Uterus (tissue), 4 donors: ENCODE data around the gene ZNF518B. TPM values are rescaled to one million over a fixed set of nuclear protein-coding genes. Genes with fewer than 3 reads are reported as not detected.

Source experiments
- DNase-seq, 2 donors: peaks; one replicate each; pipeline ENCODE4 v3.0.0-alpha.2; 2019 to 2020
- H3K27ac ChIP-seq, 2 donors: fragments of 200-600 bp; sonication (generic); 1 replicate in 1 of 2; 2 replicates in 1 of 2; pipeline ENCODE4 v1.5.1; 2016 to 2018
- H3K27me3 ChIP-seq, 2 donors: fragments of 200-600 bp; sonication (generic); one replicate each; pipeline ENCODE4 v1.5.1; 2018 to 2019; ENCODE audit warnings: control low read depth in 1 of 2
- H3K36me3 ChIP-seq, 2 donors: fragments of 200-600 bp; sonication (generic); one replicate each; pipeline ENCODE4 v1.5.1; 2019; ENCODE audit warnings: control low read depth in 1 of 2
- H3K4me1 ChIP-seq, 2 donors: fragments of 200-600 bp; sonication (generic); one replicate each; pipeline ENCODE4 v1.5.1; 2018 to 2019; ENCODE audit warnings: control low read depth in 1 of 2
- H3K4me3 ChIP-seq, 2 donors: fragments of 200-600 bp; sonication (generic); 1 replicate in 1 of 2; 2 replicates in 1 of 2; pipeline ENCODE4 v1.5.1; 2018 to 2019; ENCODE audit warnings: mild to moderate bottlenecking in 1 of 2
- H3K9me3 ChIP-seq, 2 donors: fragments of 200-600 bp; sonication (generic); one replicate each; pipeline ENCODE4 v1.5.1; 2019; ENCODE audit warnings: control low read depth in 1 of 2
- POLR2A ChIP-seq, 2 donors: fragments of 450-650 bp; IDR thresholded peaks; one replicate each; pipeline ENCODE4 v1.6.1; 2016; ENCODE audit warnings: antibody characterized with exemption in 2 of 2, mild to moderate bottlenecking in 1 of 2, moderate library complexity in 1 of 2
- intact Hi-C: fragments of 100-400 bp; cut with DNase I; formaldehyde crosslinking; loops from one replicate; pipeline ENCODE4 v1.15.1; 2023; ENCODE audit warnings: low total_unique reads
- total RNA-seq, 4 donors: library from RNA; depleted of rRNA in 3 of 4; stranded (reverse); fragments of >200 nt in 3 of 4; gene quantifications; one replicate each; pipeline versions ENCODE4 v1.1.0 to v1.2.4, GENCODE V29; 2014 to 2023
- TF ChIP-seq, protein P1 (sequence below), 4 experiments: fragments of 200-600 bp in 2 of 4; fragments of 450-650 bp in 2 of 4; sonication (generic) in 2 of 4; IDR thresholded peaks; one replicate each; pipeline ENCODE4 v1.5.1; 2016 to 2019; ENCODE audit warnings: antibody characterized with exemption in 4 of 4, mild to moderate bottlenecking in 2 of 4, moderate library complexity in 1 of 4
- donor health status: DM: yes; HTN: yes; CAD: no.

The ZNF518B gene
- total RNA-seq, 4 donors from 2014 or later = 13.8 to 105 (median 46.4) TPM

DNA sequence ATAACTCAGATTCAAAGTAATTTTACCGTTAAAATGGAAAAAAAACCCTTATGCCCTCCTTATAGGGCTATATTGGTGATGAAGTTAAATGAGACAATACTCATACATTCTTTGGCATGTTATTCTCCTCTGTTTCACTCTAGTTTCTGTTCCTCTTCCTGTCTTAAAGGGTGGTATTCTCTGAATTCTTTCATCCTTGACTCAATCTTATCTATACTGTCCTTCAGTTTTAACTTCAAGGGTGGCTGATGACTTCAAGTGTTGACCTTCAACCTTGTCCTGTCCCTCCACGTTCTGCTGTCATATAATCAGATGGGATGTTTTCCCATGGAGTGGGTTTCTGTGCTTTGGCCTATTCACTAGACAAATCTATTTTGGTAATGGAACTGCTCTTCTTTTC is 44.0 kb downstream of the ZNF518B start:
- no peak overlapping the region for H3K4me3 ChIP-seq
- H3K4me1 ChIP-seq = no peaks in the 10 kb centered on the region
- no peaks in the 10 kb centered on the region for H3K36me3 ChIP-seq
- DNase-seq = no peak
- H3K9me3 ChIP-seq = no peaks in the 10 kb centered on the region
- no peaks in the 10 kb centered on the region for H3K27me3 ChIP-seq
- TF ChIP-seq, protein P1, sequence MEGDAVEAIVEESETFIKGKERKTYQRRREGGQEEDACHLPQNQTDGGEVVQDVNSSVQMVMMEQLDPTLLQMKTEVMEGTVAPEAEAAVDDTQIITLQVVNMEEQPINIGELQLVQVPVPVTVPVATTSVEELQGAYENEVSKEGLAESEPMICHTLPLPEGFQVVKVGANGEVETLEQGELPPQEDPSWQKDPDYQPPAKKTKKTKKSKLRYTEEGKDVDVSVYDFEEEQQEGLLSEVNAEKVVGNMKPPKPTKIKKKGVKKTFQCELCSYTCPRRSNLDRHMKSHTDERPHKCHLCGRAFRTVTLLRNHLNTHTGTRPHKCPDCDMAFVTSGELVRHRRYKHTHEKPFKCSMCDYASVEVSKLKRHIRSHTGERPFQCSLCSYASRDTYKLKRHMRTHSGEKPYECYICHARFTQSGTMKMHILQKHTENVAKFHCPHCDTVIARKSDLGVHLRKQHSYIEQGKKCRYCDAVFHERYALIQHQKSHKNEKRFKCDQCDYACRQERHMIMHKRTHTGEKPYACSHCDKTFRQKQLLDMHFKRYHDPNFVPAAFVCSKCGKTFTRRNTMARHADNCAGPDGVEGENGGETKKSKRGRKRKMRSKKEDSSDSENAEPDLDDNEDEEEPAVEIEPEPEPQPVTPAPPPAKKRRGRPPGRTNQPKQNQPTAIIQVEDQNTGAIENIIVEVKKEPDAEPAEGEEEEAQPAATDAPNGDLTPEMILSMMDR (IDR thresholded peaks at IDR 0.05) = no peak
- no peak for TF ChIP-seq POLR2A (IDR thresholded peaks at IDR 0.05)
- H3K27ac ChIP-seq = no peak overlapping the region
- intact Hi-C loops = no loop called here

DNA sequence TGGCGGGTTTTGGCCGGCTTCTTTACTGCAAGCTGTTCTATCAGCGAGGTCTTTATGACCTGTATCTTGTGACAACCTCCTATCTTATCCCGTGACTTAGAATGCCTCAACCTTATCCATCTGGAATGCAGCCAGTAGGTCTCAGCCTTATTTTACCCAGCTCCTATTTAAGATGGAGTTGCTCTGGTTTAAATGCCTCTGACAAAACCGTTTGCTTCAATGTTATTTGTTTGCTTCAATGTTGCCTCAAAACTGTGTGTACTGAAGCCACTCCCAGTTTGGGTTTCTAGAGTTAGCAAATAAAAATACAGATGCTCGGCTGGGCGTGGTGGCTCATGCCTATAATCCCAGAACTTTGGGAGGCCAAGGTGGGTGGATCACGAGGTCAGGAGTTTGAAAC is 51.6 kb downstream of the ZNF518B start:
- intact Hi-C loops = loop anchor here (10.0 kb wide), 1 partner anchor 241 kb away; no protein-coding TSS in a partner anchor
- H3K27me3 ChIP-seq = no peaks in the 10 kb centered on the region
- H3K4me3 ChIP-seq = no peak overlapping the region
- no peak for DNase-seq
- TF ChIP-seq, protein P1 (IDR thresholded peaks at IDR 0.05) = no peak
- TF ChIP-seq POLR2A (IDR thresholded peaks at IDR 0.05) = no peak
- H3K27ac ChIP-seq = no peak overlapping the region
- H3K36me3 ChIP-seq = no peaks in the 10 kb centered on the region
- no peaks in the 10 kb centered on the region for H3K4me1 ChIP-seq
- no peaks in the 10 kb centered on the region for H3K9me3 ChIP-seq

DNA sequence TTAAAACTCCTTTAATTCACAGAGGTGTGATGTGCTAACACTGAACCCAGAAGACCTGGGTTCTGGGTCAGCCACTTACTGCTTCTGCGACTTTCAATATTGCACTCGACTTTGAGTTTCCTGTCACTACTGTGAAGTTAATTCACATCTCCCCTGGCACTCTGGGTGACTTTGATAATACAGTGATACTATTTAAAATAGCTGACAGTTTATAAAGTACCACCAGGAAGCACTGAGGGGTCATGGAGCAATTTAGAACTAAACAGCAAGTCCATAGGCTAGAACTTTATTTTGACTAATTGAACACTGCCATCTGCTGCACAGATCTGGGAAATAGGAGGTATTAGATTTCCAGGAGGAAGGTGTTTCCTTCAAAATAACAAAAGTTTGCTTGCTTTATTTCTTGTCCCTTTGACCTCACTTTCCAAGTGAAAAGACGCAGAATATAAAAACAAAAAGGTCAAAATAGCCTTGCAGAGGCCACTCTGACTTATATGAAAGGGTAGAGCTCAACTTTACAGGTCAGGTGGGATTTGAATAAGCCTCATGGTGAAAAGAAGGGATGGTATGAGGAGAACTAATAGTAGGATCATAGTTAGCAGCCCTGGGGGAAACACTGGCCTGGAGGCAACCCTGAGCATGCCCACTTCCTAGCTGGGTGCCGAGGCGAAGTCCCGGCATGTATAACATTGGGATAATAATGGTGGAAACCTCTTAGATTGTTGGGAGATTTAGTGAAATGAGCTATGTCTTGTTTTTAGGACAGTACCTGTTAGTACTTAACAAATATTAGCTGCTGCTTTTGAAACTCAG is 53.4 kb downstream of the ZNF518B start:
- no peak overlapping the region for H3K27ac ChIP-seq
- no peak for DNase-seq
- no peaks in the 10 kb centered on the region for H3K4me1 ChIP-seq
- H3K9me3 ChIP-seq = no peaks in the 10 kb centered on the region
- no peaks in the 10 kb centered on the region for H3K27me3 ChIP-seq
- TF ChIP-seq, protein P1 (IDR thresholded peaks at IDR 0.05) = peak in 3 of 4 experiments; percentile 12 to 62 (median 54)
- no peak for TF ChIP-seq POLR2A (IDR thresholded peaks at IDR 0.05)
- no peaks in the 10 kb centered on the region for H3K36me3 ChIP-seq
- no peak overlapping the region for H3K4me3 ChIP-seq
- intact Hi-C loops = loop anchor here (10.0 kb wide), 1 partner anchor 239 kb away; no protein-coding TSS in a partner anchor

DNA sequence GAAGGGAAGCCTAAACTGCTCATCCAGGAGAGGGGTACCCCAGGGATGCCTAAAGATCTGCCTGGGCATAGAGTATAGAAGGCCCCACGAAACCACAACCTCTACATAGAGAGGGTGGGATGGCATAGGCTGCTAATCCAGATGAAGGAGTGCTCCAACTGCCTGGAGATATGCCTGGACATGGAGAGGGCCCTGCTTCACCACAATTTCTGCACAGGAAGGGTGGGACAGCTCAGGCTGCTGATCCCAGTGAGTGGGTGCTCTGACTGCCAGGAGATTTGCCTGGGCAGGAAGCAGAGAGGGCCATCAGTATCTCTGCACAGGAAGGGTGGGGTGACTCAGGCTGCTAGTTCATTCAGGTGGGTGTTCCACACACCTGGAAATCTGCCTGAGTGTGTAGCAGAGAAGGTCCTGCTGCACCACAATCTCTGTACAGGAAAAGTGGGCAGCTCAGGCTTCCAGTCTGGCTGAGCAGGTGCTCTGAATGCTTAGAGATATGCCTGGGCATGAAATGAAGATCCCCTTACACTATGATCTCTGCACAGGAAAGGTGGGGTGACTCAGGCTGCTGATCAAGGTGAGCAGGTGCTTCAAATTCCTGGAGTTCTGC is 61.1 kb downstream of the ZNF518B start:
- H3K36me3 ChIP-seq = no peaks in the 10 kb centered on the region
- no peaks in the 10 kb centered on the region for H3K27me3 ChIP-seq
- intact Hi-C loops = no loop called here
- DNase-seq = no peak
- no peak overlapping the region for H3K4me3 ChIP-seq
- TF ChIP-seq, protein P1 (IDR thresholded peaks at IDR 0.05) = no peak
- no peak for TF ChIP-seq POLR2A (IDR thresholded peaks at IDR 0.05)
- no peaks in the 10 kb centered on the region for H3K4me1 ChIP-seq
- peaks cover 0 to 3% of the 10 kb centered on the region in 2 donors for H3K9me3 ChIP-seq
- no peak overlapping the region for H3K27ac ChIP-seq

Other genes starting within 250 kb of the ZNF518B start
- gene CLNK, start 227.3 kb upstream of the ZNF518B start, total RNA-seq = not detected